ENCODE measurements around the gene FCMR. TPM values are rescaled to one million over a fixed set of nuclear protein-coding genes. Genes with fewer than 3 reads are reported as not detected.

The FCMR gene
- total RNA-seq, 4 donors from 2014 or later = 2.5 to 3.3 (median 3.2) TPM; not detected in 1

DNA sequence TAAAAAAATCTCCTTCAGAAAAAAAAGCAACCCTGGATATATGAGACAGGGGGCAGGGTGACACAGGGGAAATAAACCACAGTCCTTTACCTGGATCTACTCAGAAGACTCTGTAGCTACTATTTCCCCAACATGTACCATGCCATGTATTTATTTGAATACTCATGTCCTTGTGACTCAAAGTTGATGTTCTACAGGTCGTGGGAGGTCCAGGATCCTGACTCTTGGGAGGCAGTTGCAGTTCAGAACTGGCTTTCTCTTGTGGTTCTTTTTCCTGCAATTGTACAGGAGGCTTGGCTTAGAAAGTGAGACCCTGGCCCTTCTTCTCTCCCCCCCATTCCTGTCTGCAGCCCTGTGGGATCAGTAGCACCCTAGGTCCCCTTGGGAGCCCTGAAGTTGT lies 30.3 kb downstream of the FCMR start:
- Histone ChIP-seq H3K4me3 (no peak overlapping the region), H3K27me3 (peaks cover 0 to 26% (median 0%) of the 10 kb centered on the region in 4 donors), H3K9me3 (no peaks in the 10 kb centered on the region), H3K36me3 (no peaks in the 10 kb centered on the region), H3K27ac (replicated peaks in 1 of 4) (no peak overlapping the region), H3K4me1 (peaks cover 5 to 11% (median 7%) of the 10 kb centered on the region in 4 donors)
- 78% methylated on average over 1 of the region's 1 CpG for WGBS
- peak; percentile 29 for DNase-seq (ENCODE audit: extremely low spot score)
- intact Hi-C loops (cut with DNase I) = no loop called here
- TF ChIP-seq POLR2A (IDR thresholded peaks at IDR 0.05; ENCODE audit: low read depth) (no peak), EP300 (IDR thresholded peaks at IDR 0.05) (no peak), POLR2AphosphoS5 (IDR thresholded peaks at IDR 0.05) (no peak)
- TF ChIP-seq, protein P1, sequence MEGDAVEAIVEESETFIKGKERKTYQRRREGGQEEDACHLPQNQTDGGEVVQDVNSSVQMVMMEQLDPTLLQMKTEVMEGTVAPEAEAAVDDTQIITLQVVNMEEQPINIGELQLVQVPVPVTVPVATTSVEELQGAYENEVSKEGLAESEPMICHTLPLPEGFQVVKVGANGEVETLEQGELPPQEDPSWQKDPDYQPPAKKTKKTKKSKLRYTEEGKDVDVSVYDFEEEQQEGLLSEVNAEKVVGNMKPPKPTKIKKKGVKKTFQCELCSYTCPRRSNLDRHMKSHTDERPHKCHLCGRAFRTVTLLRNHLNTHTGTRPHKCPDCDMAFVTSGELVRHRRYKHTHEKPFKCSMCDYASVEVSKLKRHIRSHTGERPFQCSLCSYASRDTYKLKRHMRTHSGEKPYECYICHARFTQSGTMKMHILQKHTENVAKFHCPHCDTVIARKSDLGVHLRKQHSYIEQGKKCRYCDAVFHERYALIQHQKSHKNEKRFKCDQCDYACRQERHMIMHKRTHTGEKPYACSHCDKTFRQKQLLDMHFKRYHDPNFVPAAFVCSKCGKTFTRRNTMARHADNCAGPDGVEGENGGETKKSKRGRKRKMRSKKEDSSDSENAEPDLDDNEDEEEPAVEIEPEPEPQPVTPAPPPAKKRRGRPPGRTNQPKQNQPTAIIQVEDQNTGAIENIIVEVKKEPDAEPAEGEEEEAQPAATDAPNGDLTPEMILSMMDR (IDR thresholded peaks at IDR 0.05) = no peak

DNA sequence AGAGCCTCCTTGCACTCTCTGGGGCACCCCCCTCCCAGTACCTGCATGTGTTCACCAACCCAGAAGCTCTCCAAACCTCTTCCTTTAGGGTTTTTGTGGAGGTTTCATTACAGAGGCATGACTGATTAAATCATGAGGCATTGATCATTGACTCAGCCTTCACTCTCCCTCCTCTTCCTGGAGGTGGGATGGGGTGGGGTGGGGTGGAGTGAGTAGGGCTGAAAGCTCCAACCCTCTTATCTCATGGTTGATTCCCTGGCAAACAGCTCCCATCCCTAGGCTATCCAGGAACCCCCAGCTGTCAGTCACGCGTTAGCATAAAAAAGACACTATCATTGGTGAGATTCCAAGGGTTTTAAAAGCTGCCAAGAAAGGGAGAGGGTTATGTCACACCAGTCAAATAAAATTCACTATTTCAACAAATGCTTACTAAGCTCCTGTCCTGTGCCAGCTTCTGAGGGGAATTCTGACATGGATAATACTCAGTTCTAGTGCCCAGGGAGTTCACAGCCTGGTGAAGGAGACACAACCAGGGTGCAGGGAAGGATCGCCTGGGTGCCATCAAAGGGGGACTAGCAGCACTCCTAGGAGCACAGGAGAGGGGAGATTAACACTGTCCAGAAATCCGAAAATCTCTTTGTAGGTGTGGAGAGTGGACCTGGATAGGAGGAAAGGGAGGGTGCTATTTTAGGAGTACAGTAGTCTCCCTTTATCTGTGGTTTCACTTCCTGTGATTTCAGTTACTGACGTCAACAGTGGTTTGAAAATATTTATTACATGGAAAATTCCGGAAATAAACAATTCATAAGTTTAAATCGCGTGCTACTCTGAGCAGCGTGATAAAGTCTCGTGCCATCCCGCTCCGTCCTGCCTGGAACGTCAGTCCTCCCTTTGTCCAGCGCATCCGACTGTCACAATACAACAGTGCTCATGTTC lies 31.3 kb downstream of the FCMR start:
- TF ChIP-seq POLR2AphosphoS5 (IDR thresholded peaks at IDR 0.05) (no peak), EP300 (IDR thresholded peaks at IDR 0.05) (no peak), POLR2A (IDR thresholded peaks at IDR 0.05; ENCODE audit: low read depth) (no peak)
- TF ChIP-seq, protein P1 (IDR thresholded peaks at IDR 0.05) = no peak
- WGBS = 73% methylated on average over 15 of the region's 15 CpGs
- no peak overlapping the region for H3K4me3 ChIP-seq

DNA sequence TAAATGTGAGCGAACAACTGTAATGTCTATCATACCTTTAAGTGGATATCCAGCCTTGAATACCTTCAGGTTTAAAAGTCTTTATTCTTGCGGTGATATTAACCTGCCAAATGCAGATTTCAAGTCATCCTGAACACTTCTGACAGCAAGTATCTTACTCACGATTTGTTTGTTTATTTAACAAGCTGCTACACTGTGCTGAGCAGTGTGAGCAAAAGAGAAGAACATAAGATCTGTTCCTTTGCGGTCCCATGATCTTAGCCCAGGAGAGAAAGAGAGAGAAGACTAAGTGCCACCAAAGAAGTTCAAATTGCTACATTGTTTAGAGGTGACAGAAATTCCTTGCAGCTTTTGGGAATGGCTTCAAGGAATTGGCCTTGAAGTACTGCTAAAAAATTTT lies 34.0 kb downstream of the FCMR start:
- DNase-seq (ENCODE audit: extremely low spot score) = no peak
- H3K36me3 ChIP-seq = no peaks in the 10 kb centered on the region
- peaks cover 0 to 37% (median 0%) of the 10 kb centered on the region in 4 donors for H3K27me3 ChIP-seq
- no peaks in the 10 kb centered on the region for H3K9me3 ChIP-seq
- no peaks in the 10 kb centered on the region for H3K4me1 ChIP-seq
- no peak overlapping the region for H3K4me3 ChIP-seq
- TF ChIP-seq EP300 (IDR thresholded peaks at IDR 0.05) = no peak
- no peak for TF ChIP-seq POLR2AphosphoS5 (IDR thresholded peaks at IDR 0.05)
- no peak overlapping the region for H3K27ac ChIP-seq (replicated peaks in 1 of 4)
- 35% methylated on average over 4 of the region's 4 CpGs for WGBS
- intact Hi-C loops (cut with DNase I) = no loop called here

More for the DNA sequence above, 31.3 kb downstream of the FCMR start:
- DNase-seq (ENCODE audit: extremely low spot score) = no peak
- H3K27me3 ChIP-seq = peaks cover 0 to 29% (median 0%) of the 10 kb centered on the region in 4 donors
- no peaks in the 10 kb centered on the region for H3K36me3 ChIP-seq
- no peaks in the 10 kb centered on the region for H3K9me3 ChIP-seq
- no peak overlapping the region for H3K27ac ChIP-seq (replicated peaks in 1 of 4)
- H3K4me1 ChIP-seq = peaks cover 0 to 1% (median under 1%) of the 10 kb centered on the region in 4 donors
- intact Hi-C loops (cut with DNase I) = no loop called here

DNA sequence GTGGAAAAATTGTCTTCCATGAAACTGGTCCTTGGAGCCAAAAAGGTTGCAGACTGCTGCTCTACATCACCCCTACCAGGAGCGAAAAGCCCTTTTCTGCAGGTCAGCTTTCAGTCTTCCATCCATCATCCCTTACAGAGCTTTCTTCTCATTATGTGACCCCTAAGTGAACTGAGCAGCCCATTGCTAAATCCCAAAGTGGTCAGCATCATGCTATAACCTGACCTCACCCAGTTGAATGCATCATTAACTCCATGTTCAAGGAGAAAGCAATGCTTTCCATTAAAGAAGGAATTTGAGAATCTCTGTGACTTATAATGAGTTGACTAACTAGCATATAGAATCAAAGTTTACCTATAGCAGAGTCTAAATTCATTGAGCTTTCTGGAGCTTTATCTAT lies 34.9 kb downstream of the FCMR start:
- 63% methylated on average over 1 of the region's 1 CpG for WGBS
- no peak for DNase-seq (ENCODE audit: extremely low spot score)
- H3K4me3 ChIP-seq = no peak overlapping the region
- no peaks in the 10 kb centered on the region for H3K9me3 ChIP-seq
- H3K36me3 ChIP-seq = no peaks in the 10 kb centered on the region
- peaks cover 0 to 36% (median 0%) of the 10 kb centered on the region in 4 donors for H3K27me3 ChIP-seq
- H3K27ac ChIP-seq (replicated peaks in 1 of 4) = no peak overlapping the region
- no peaks in the 10 kb centered on the region for H3K4me1 ChIP-seq
- intact Hi-C loops (cut with DNase I) = no loop called here
- TF ChIP-seq, protein P1 (IDR thresholded peaks at IDR 0.05) = no peak
- TF ChIP-seq POLR2AphosphoS5 (IDR thresholded peaks at IDR 0.05) = no peak
- TF ChIP-seq EP300 (IDR thresholded peaks at IDR 0.05) = no peak
- TF ChIP-seq POLR2A (IDR thresholded peaks at IDR 0.05; ENCODE audit: low read depth) = no peak

DNA sequence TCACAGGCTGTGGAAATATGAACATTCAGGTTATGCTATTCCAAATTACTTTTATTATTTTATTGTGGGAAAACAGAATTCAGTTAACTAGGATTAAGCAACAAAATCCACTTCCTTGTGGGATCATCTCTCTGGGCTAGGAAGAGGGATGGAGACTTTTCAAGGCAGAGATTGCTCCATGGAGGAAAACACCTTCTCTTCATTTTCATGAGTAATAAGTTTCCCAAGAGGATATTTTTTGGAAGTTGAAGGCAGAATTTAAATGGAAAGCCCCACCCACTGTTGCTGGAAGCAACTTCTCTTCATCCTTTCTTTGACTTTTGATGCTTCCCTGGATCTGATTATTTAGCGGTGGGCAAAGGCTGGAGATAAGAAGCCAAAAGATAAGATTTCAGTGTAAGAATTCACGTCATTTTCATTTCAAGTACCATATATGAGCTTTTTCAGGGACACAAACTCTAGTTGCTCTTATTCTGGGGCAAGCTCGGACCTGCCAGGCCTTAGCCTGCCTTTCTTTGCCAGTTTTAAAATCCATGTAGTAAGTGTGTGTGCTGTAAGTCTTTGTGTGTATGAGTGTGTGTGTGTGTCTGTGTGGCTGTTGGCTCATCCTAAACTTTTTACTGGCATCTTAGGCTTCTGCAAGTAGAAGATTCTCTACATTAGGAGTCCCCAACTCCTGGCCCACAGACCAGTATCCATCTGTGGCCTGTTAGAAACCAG lies 36.2 kb downstream of the FCMR start:
- Histone ChIP-seq H3K9me3 (no peaks in the 10 kb centered on the region), H3K36me3 (no peaks in the 10 kb centered on the region), H3K4me1 (no peaks in the 10 kb centered on the region), H3K27ac (replicated peaks in 1 of 4) (no peak overlapping the region), H3K27me3 (peaks cover 0 to 23% (median 0%) of the 10 kb centered on the region in 4 donors), H3K4me3 (no peak overlapping the region)
- intact Hi-C loops (cut with DNase I) = no loop called here
- TF ChIP-seq POLR2A (IDR thresholded peaks at IDR 0.05; ENCODE audit: low read depth) = no peak
- TF ChIP-seq, protein P1 (IDR thresholded peaks at IDR 0.05) = no peak
- TF ChIP-seq EP300 (IDR thresholded peaks at IDR 0.05) = no peak
- no peak for TF ChIP-seq POLR2AphosphoS5 (IDR thresholded peaks at IDR 0.05)
- no peak for DNase-seq (ENCODE audit: extremely low spot score)
- WGBS = 83% methylated on average over 3 of the region's 3 CpGs
